GM23338 (cell line): ENCODE results near the gene TET2. TPM values are rescaled to one million over a fixed set of nuclear protein-coding genes. Genes with fewer than 3 reads are reported as not detected.
A peak's percentile ranks its signal among the peaks of the same experiment; 100 is the strongest.

Experiments used
- ATAC-seq: fragments of 200-7000 bp; cut with Tn5 transposase; 3 replicates; pipeline ENCODE4 v1.9.1; 2020
- DNase-seq: peaks from one replicate; pipeline ENCODE4 v3.0.0-alpha.2; 2015; ENCODE audit warnings: low spot score
- H2AFZ ChIP-seq: fragments of 200-600 bp; sonication (generic); 2 replicates; pipeline ENCODE4 v1.8.0; 2016; ENCODE audit warnings: antibody characterized with exemption, mild to moderate bottlenecking, moderate library complexity
- H3F3A ChIP-seq: fragments of 200-600 bp; sonication (generic); replicated peaks from 2 replicates; pipeline ENCODE4 v1.8.0; 2017; ENCODE audit warnings: antibody characterized with exemption, mixed run types, low read depth
- H3K27ac ChIP-seq: fragments of 200-600 bp; sonication (generic); 2 replicates; pipeline ENCODE4 v1.6.1; 2016; ENCODE audit warnings: low read depth
- H3K27me3 ChIP-seq: fragments of 200-600 bp; sonication (generic); 2 replicates; pipeline ENCODE4 v1.8.0; 2016; ENCODE audit warnings: mild to moderate bottlenecking, mixed run types, moderate library complexity; ENCODE audit not compliant: insufficient read depth
- H3K36me3 ChIP-seq: fragments of 200-600 bp; sonication (generic); 2 replicates; pipeline ENCODE4 v1.8.0; 2016; ENCODE audit warnings: mild to moderate bottlenecking; ENCODE audit not compliant: insufficient read depth
- H3K4me1 ChIP-seq: fragments of 200-600 bp; sonication (generic); 2 replicates; pipeline ENCODE4 v1.8.0; 2016; ENCODE audit warnings: mild to moderate bottlenecking, moderate library complexity; ENCODE audit not compliant: insufficient read depth
- H3K4me2 ChIP-seq: fragments of 200-600 bp; sonication (generic); 2 replicates; pipeline ENCODE4 v1.7.1; 2017; ENCODE audit warnings: mixed run types
- H3K4me3 ChIP-seq: fragments of 200-600 bp; sonication (generic); 2 replicates; pipeline ENCODE4 v1.6.1; 2016; ENCODE audit warnings: mixed run types
- H3K79me2 ChIP-seq: fragments of 200-600 bp; sonication (generic); replicated peaks from 2 replicates; pipeline ENCODE4 v1.8.0; 2017; ENCODE audit warnings: mild to moderate bottlenecking; ENCODE audit not compliant: insufficient read depth
- H3K9me2 ChIP-seq: fragments of 200-600 bp; sonication (generic); 2 replicates; pipeline ENCODE4 v1.8.0; 2017; ENCODE audit not compliant: insufficient read depth
- H4K20me1 ChIP-seq: fragments of 200-600 bp; sonication (generic); replicated peaks from 2 replicates; pipeline ENCODE4 v1.8.0; 2017; ENCODE audit warnings: mild to moderate bottlenecking; ENCODE audit not compliant: insufficient read depth
- H3K27ac Mint-ChIP-seq: 2 replicates; pipeline ENCODE4 v1.8.0; 2020; ENCODE audit warnings: inconsistent platforms, mild to moderate bottlenecking, moderate library complexity, mixed read lengths
- H3K27me3 Mint-ChIP-seq: 3 replicates; pipeline ENCODE4 v1.8.0; 2022; ENCODE audit warnings: low read depth, mild to moderate bottlenecking, moderate library complexity, mixed read lengths, inconsistent platforms; ENCODE audit not compliant: insufficient read depth, poor library complexity
- H3K36me3 Mint-ChIP-seq: 3 replicates; pipeline ENCODE4 v1.8.0; 2021; ENCODE audit warnings: low read depth, mild to moderate bottlenecking, inconsistent platforms, moderate library complexity, mixed read lengths
- H3K4me1 Mint-ChIP-seq: 3 replicates; pipeline ENCODE4 v1.8.0; 2020; ENCODE audit warnings: mild to moderate bottlenecking, inconsistent platforms, mixed read lengths
- H3K4me3 Mint-ChIP-seq: 3 replicates; pipeline ENCODE4 v1.8.0; 2021; ENCODE audit warnings: moderate library complexity, mild to moderate bottlenecking, inconsistent platforms, mixed read lengths
- H3K9me3 Mint-ChIP-seq: 3 replicates; pipeline ENCODE4 v1.8.0; 2020; ENCODE audit warnings: moderate library complexity, mild to moderate bottlenecking, inconsistent platforms, mixed read lengths
- CREB1 ChIP-seq: fragments of 250-450 bp; sonication (Bioruptor Pico); IDR thresholded peaks from 2 replicates; pipeline ENCODE4 v1.5.0; 2020; ENCODE audit warnings: low read depth, mild to moderate bottlenecking, moderate library complexity
- EZH2phosphoT487 ChIP-seq: fragments of 200-600 bp; sonication (generic); IDR thresholded peaks from one replicate; pipeline ENCODE4 v1.8.1; 2018; ENCODE audit warnings: antibody characterized with exemption; ENCODE audit not compliant: unreplicated experiment
- NANOG ChIP-seq: IDR thresholded peaks from 2 replicates; pipeline ENCODE4 v1.6.1; 2016; ENCODE audit warnings: antibody characterized with exemption, borderline replicate concordance
- POLR2AphosphoS5 ChIP-seq: IDR thresholded peaks from 2 replicates; pipeline ENCODE4 v1.6.1; 2016; ENCODE audit warnings: antibody characterized with exemption, low read depth
- REST ChIP-seq: IDR thresholded peaks from one replicate; pipeline ENCODE4 v1.6.1; 2018; ENCODE audit warnings: antibody characterized with exemption; ENCODE audit not compliant: unreplicated experiment
- polyA plus RNA-seq: library from polyadenylated mRNA; unstranded; fragments of >200 nt; fragmentation: Nextera tagmentation; extraction: Ambion mirVana; gene quantifications from 2 replicates; pipeline ENCODE4 v1.2.1, GENCODE V29; 2016
- total RNA-seq: library from RNA; depleted of rRNA; stranded (reverse); fragments of >200 nt; shearing (Covaris generic); gene quantifications from 2 replicates; pipeline ENCODE4 v1.2.3, GENCODE V29; 2014
- TF ChIP-seq, protein P1 (sequence below): fragments of 250-450 bp; sonication (Bioruptor Pico); IDR thresholded peaks from 2 replicates; pipeline ENCODE4 v1.5.0; 2020; ENCODE audit warnings: mild to moderate bottlenecking, moderate library complexity

The TET2 gene
- total and polyA plus RNA-seq, 2 experiments from 2014 or later: 1.2 to 2.2 TPM

GRCh38 chr4:105208561-105208960, 61.9 kb downstream of the TET2 start:
- DNase-seq (peak; percentile 32), ATAC-seq (no peak)
- no peak overlapping the region for H2AFZ ChIP-seq
- Mint-ChIP-seq H3K27ac (no peak overlapping the region), H3K36me3 (no peaks in the 10 kb centered on the region), H3K4me1 (peaks cover 41% of the 10 kb centered on the region), H3K27me3 (peaks cover 2% of the 10 kb centered on the region), H3K9me3 (no peaks in the 10 kb centered on the region), H3K4me3 (no peak overlapping the region; the same call in 2 of the 3 replicates)
- no peaks in the 10 kb centered on the region for H4K20me1 ChIP-seq
- 0 out of 2 replicates have a peak, but pooled peaks have one; percentile 6 for TF ChIP-seq CREB1 (CRISPR knock-in tag)
- no peak for TF ChIP-seq POLR2AphosphoS5
- no peaks in the 10 kb centered on the region for H3K36me3 ChIP-seq
- peaks cover 14% of the 10 kb centered on the region; the same call in 1 of the 2 replicates for H3K4me1 ChIP-seq
- no peak overlapping the region for H3K27ac ChIP-seq
- H3K79me2 ChIP-seq: no peaks in the 10 kb centered on the region
- H3K4me2 ChIP-seq: peak overlapping the region; percentile 7
- no peak overlapping the region for H3K4me3 ChIP-seq
- H3K9me2 ChIP-seq: no peaks in the 10 kb centered on the region; the same call in 1 of the 2 replicates
- no peaks in the 10 kb centered on the region for H3F3A ChIP-seq
- no peaks in the 10 kb centered on the region for H3K27me3 ChIP-seq

- Histone ChIP-seq H3K36me3 (no peaks in the 10 kb centered on the region), H4K20me1 (no peaks in the 10 kb centered on the region), H2AFZ (no peak overlapping the region), H3F3A (no peaks in the 10 kb centered on the region), H3K4me2 (no peak overlapping the region), H3K4me1 (peaks cover 14% of the 10 kb centered on the region; the same call in 1 of the 2 replicates), H3K4me3 (no peak overlapping the region), H3K79me2 (no peaks in the 10 kb centered on the region), H3K9me2 (no peaks in the 10 kb centered on the region; the same call in 1 of the 2 replicates), H3K27me3 (no peaks in the 10 kb centered on the region), H3K27ac (no peak overlapping the region)
- Mint-ChIP-seq H3K4me3 (no peak overlapping the region), H3K4me1 (peaks cover 40% of the 10 kb centered on the region), H3K36me3 (no peaks in the 10 kb centered on the region), H3K27ac (no peak overlapping the region), H3K9me3 (no peaks in the 10 kb centered on the region), H3K27me3 (no peaks in the 10 kb centered on the region)
- ATAC-seq (peak; percentile 50; the same call in 2 of the 3 replicates), DNase-seq (no peak)
- no peak for TF ChIP-seq EZH2phosphoT487
- no peak for TF ChIP-seq REST
- TF ChIP-seq, protein P1, sequence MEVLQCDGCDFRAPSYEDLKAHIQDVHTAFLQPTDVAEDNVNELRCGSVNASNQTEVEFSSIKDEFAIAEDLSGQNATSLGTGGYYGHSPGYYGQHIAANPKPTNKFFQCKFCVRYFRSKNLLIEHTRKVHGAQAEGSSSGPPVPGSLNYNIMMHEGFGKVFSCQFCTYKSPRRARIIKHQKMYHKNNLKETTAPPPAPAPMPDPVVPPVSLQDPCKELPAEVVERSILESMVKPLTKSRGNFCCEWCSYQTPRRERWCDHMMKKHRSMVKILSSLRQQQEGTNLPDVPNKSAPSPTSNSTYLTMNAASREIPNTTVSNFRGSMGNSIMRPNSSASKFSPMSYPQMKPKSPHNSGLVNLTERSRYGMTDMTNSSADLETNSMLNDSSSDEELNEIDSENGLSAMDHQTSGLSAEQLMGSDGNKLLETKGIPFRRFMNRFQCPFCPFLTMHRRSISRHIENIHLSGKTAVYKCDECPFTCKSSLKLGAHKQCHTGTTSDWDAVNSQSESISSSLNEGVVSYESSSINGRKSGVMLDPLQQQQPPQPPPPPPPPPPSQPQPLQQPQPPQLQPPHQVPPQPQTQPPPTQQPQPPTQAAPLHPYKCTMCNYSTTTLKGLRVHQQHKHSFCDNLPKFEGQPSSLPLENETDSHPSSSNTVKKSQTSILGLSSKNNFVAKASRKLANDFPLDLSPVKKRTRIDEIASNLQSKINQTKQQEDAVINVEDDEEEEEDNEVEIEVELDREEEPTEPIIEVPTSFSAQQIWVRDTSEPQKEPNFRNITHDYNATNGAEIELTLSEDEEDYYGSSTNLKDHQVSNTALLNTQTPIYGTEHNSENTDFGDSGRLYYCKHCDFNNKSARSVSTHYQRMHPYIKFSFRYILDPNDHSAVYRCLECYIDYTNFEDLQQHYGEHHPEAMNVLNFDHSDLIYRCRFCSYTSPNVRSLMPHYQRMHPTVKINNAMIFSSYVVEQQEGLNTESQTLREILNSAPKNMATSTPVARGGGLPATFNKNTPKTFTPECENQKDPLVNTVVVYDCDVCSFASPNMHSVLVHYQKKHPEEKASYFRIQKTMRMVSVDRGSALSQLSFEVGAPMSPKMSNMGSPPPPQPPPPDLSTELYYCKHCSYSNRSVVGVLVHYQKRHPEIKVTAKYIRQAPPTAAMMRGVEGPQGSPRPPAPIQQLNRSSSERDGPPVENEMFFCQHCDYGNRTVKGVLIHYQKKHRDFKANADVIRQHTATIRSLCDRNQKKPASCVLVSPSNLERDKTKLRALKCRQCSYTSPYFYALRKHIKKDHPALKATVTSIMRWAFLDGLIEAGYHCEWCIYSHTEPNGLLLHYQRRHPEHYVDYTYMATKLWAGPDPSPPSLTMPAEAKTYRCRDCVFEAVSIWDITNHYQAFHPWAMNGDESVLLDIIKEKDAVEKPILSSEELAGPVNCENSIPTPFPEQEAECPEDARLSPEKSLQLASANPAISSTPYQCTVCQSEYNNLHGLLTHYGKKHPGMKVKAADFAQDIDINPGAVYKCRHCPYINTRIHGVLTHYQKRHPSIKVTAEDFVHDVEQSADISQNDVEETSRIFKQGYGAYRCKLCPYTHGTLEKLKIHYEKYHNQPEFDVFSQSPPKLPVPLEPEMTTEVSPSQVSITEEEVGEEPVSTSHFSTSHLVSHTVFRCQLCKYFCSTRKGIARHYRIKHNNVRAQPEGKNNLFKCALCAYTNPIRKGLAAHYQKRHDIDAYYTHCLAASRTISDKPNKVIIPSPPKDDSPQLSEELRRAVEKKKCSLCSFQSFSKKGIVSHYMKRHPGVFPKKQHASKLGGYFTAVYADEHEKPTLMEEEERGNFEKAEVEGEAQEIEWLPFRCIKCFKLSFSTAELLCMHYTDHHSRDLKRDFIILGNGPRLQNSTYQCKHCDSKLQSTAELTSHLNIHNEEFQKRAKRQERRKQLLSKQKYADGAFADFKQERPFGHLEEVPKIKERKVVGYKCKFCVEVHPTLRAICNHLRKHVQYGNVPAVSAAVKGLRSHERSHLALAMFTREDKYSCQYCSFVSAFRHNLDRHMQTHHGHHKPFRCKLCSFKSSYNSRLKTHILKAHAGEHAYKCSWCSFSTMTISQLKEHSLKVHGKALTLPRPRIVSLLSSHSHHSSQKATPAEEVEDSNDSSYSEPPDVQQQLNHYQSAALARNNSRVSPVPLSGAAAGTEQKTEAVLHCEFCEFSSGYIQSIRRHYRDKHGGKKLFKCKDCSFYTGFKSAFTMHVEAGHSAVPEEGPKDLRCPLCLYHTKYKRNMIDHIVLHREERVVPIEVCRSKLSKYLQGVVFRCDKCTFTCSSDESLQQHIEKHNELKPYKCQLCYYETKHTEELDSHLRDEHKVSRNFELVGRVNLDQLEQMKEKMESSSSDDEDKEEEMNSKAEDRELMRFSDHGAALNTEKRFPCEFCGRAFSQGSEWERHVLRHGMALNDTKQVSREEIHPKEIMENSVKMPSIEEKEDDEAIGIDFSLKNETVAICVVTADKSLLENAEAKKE: 0 out of 2 replicates have a peak, but pooled peaks have one; percentile 5
- no peak for TF ChIP-seq NANOG
- TF ChIP-seq CREB1 (CRISPR knock-in tag): no peak
Measured at GRCh38 chr4:105210916-105211315, 64.2 kb downstream of the TET2 start.
